GM12878 (cell line): Measurements from ENCODE around the gene KIF14. TPM values are rescaled to one million over a fixed set of nuclear protein-coding genes. Genes with fewer than 3 reads are reported as not detected.

Experiments
- ATAC-seq: fragments of 200-7000 bp; cut with Tn5 transposase; 3 replicates; pipeline ENCODE4 v1.9.1; 2020; ENCODE audit warnings: mild to moderate bottlenecking, moderate library complexity
- BruUV-seq: library from RNA; stranded (reverse); fragments of 400-500 nt; replicated peaks from 2 replicates; lab custom pipeline; 2021; lab: Mats Ljungman, UMichigan
- CTCF ChIA-PET: fragments of 300-600 bp; sonication (Branson Sonifier 250); formaldehyde crosslinking; extraction: SDS; loops from one replicate; lab custom pipeline; 2021; ENCODE audit warnings: inconsistent platforms; lab: Yijun Ruan, JAX
- POLR2A ChIA-PET: fragments of 350-600 bp; formaldehyde crosslinking; extraction: SDS; loops from one replicate; lab custom pipeline; 2021; ENCODE audit warnings: inconsistent platforms; lab: Charles Lee
- RAD21 ChIA-PET: fragments of 300-600 bp; sonication (Branson Sonifier 250); formaldehyde crosslinking; loops from one replicate; lab custom pipeline; 2023; ENCODE audit warnings: antibody characterized with exemption; ENCODE audit not compliant: unreplicated experiment; lab: Charles Lee
- SMC1A ChIA-PET: fragments of 300-600 bp; sonication (Branson Sonifier 250); formaldehyde crosslinking; loops from one replicate; lab custom pipeline; 2023; ENCODE audit not compliant: unreplicated experiment, uncharacterized antibody; lab: Charles Lee
- DNase-seq: peaks from one replicate; pipeline ENCODE4 v3.0.0-alpha.2; 2011; ENCODE audit warnings: low read depth, low spot score
- FAIRE-seq: peaks from 3 replicates; lab custom pipeline; 2011; peaks lifted over from hg19 to GRCh38; lab: Jason Lieb, UNC
- H2AFZ ChIP-seq: 2 replicates; pipeline ENCODE4 v1.6.0; 2011; ENCODE audit warnings: low read depth, low read length, control low read depth; ENCODE audit not compliant: control insufficient read depth
- H3K27ac ChIP-seq: 2 replicates; pipeline ENCODE4 v1.5.1; 2011; ENCODE audit warnings: control low read depth; ENCODE audit not compliant: control insufficient read depth, insufficient read depth
- H3K27me3 ChIP-seq, 2 experiments: replicated peaks in 1 of 2; 2 replicates each; pipeline versions ENCODE4 v1.6.0 to v1.6.1; 2011; ENCODE audit warnings: low read length in 1 of 2; ENCODE audit not compliant: control insufficient read depth in 2 of 2, insufficient read depth in 2 of 2
- H3K36me3 ChIP-seq, 2 experiments: 2 replicates each; pipeline ENCODE4 v1.5.1; 2011; ENCODE audit warnings: low read length in 1 of 2; ENCODE audit not compliant: control insufficient read depth in 2 of 2, insufficient read depth in 2 of 2
- H3K4me1 ChIP-seq: 2 replicates; pipeline ENCODE4 v1.6.1; 2011; ENCODE audit warnings: mild to moderate bottlenecking, low read length, moderate library complexity, mixed read lengths; ENCODE audit not compliant: control insufficient read depth, insufficient read depth
- H3K4me2 ChIP-seq: 2 replicates; pipeline ENCODE4 v1.6.0; 2011; ENCODE audit warnings: control low read depth; ENCODE audit not compliant: control insufficient read depth, insufficient read depth
- H3K4me3 ChIP-seq: fragments of 200-600 bp; sonication (generic); 2 replicates; pipeline ENCODE4 v1.5.1; 2016
- H3K79me2 ChIP-seq: 2 replicates; pipeline ENCODE4 v1.6.0; 2011; ENCODE audit warnings: low read length; ENCODE audit not compliant: control insufficient read depth, insufficient read depth
- H3K9ac ChIP-seq: 2 replicates; pipeline ENCODE4 v1.8.0; 2011; ENCODE audit warnings: low read length, control low read depth, mixed read lengths; ENCODE audit not compliant: control insufficient read depth, insufficient read depth
- H3K9me3 ChIP-seq: replicated peaks from 3 replicates; pipeline ENCODE4 v1.5.1; 2011; ENCODE audit warnings: mild to moderate bottlenecking, low read length; ENCODE audit not compliant: control insufficient read depth, insufficient read depth
- H4K20me1 ChIP-seq: 2 replicates; pipeline ENCODE4 v1.6.0; 2011; ENCODE audit not compliant: control insufficient read depth, insufficient read depth
- CUX1 ChIP-seq: IDR thresholded peaks from 2 replicates; pipeline ENCODE4 v1.6.1; 2012; ENCODE audit warnings: improper control_type of control experiment, low read depth, low read length; ENCODE audit not compliant: insufficient replicate concordance
- HDAC2 ChIP-seq: fragments of 200-600 bp; sonication (generic); IDR thresholded peaks from 2 replicates; pipeline ENCODE4 v1.6.1; 2017
- JUNB ChIP-seq: IDR thresholded peaks from 2 replicates; pipeline ENCODE4 v1.6.1; 2016; ENCODE audit warnings: antibody characterized with exemption, mild to moderate bottlenecking
- KLF5 ChIP-seq: fragments of 450-650 bp; IDR thresholded peaks from 2 replicates; pipeline ENCODE4 v1.6.1; 2014; ENCODE audit warnings: mild to moderate bottlenecking; ENCODE audit not compliant: partially characterized antibody
- RAD21 ChIP-seq: IDR thresholded peaks from 2 replicates; pipeline ENCODE4 v1.6.1; 2011; ENCODE audit warnings: mild to moderate bottlenecking, low read depth, low read length, moderate library complexity; ENCODE audit not compliant: insufficient read depth
- RAD51 ChIP-seq: fragments of 450-650 bp; IDR thresholded peaks from 2 replicates; pipeline ENCODE4 v1.6.1; 2016; ENCODE audit warnings: moderate library complexity, mild to moderate bottlenecking, inconsistent platforms
- REST ChIP-seq: IDR thresholded peaks from 2 replicates; pipeline ENCODE4 v1.6.1; 2012; ENCODE audit warnings: mild to moderate bottlenecking, low read depth, low read length
- RFX5 ChIP-seq: IDR thresholded peaks from 2 replicates; pipeline ENCODE4 v1.6.1; 2011; ENCODE audit warnings: low read depth, low read length, improper control_type of control experiment
- SMC3 ChIP-seq: IDR thresholded peaks from 2 replicates; pipeline ENCODE4 v1.6.1; 2011; ENCODE audit warnings: low read length, improper control_type of control experiment, borderline replicate concordance
- TCF12 ChIP-seq: IDR thresholded peaks from 2 replicates; pipeline ENCODE4 v1.6.1; 2011; ENCODE audit warnings: low read depth, mild to moderate bottlenecking, low read length
- in situ Hi-C: fragments of 300-500 bp; cut with MboI; formaldehyde crosslinking; loops from 9 replicates; pipeline ENCODE4 v1.14.3; 2018; ENCODE audit warnings: mixed read lengths
- intact Hi-C: fragments of 100-400 bp; cut with micrococcal nuclease; formaldehyde crosslinking; loops from one replicate; pipeline ENCODE4 v1.14.2; 2022; ENCODE audit not compliant: unreplicated experiment
- polyA plus RNA-seq, 11 experiments: library from polyadenylated mRNA; depleted of rRNA in 4 of 11; unstranded in 6 of 11; stranded (reverse) in 5 of 11; fragments of >200 nt; fragmentation: Nextera tagmentation in 4 of 11; fragmentation: Illumina TruSeq in 1 of 11; extraction: Ambion mirVana in 4 of 11; extraction: Trizol in 1 of 11; gene quantifications; 1 replicate in 1 of 11; 2 replicates in 10 of 11; pipeline versions ENCODE4 v1.2.1 to v1.2.3, GENCODE V29; 2011 to 2016; ENCODE audit warnings: inconsistent platforms in 2 of 11, missing spikeins in 2 of 11, low read depth in 1 of 11
- total RNA-seq, 4 experiments: library from RNA; depleted of rRNA in 3 of 4; stranded (reverse); fragments of >200 nt in 3 of 4; fragmentation: Illumina TruSeq in 1 of 4; extraction: Trizol in 1 of 4; gene quantifications; 2 replicates each; pipeline versions ENCODE4 v1.2.1 to v1.2.3, GENCODE V29; 2013 to 2021
- TF ChIP-seq, protein P1 (sequence below), 3 experiments: IDR thresholded peaks in 2 of 3; conservative IDR thresholded peaks in 1 of 3; 2 replicates each; pipeline ENCODE4 v1.5.1; 2011; ENCODE audit warnings: low read depth in 3 of 3, low read length in 3 of 3, mild to moderate bottlenecking in 3 of 3, control low read depth in 2 of 3, moderate library complexity in 2 of 3, inconsistent platforms in 1 of 3, mixed read lengths in 1 of 3; ENCODE audit not compliant: control insufficient read depth in 2 of 3, insufficient read depth in 1 of 3; ENCODE audit errors: extremely low read depth in 1 of 3

Gene KIF14
- total and polyA plus RNA-seq, 10 of the 15 experiments (the other 5 are each of a cell fraction or from before 2014, with no cell fraction given): 6.8 to 25.5 (median 14.4) TPM

GRCh38 chr1:200556002-200556401 is 64.5 kb downstream of the KIF14 start:
- Histone ChIP-seq H3K9me3 (no peaks in the 10 kb centered on the region), H4K20me1 (no peaks in the 10 kb centered on the region), H2AFZ (no peak overlapping the region), H3K79me2 (no peaks in the 10 kb centered on the region), H3K36me3 (peaks cover 0 to 9% of the 10 kb centered on the region in 2 experiments; a peak in 3 of 4 replicates), H3K4me2 (no peak overlapping the region), H3K4me1 (peaks cover 2% of the 10 kb centered on the region; the same call in 1 of the 2 replicates), H3K9ac (no peak overlapping the region), H3K4me3 (no peak overlapping the region), H3K27me3 (no peaks in the 10 kb centered on the region), H3K27ac (no peak overlapping the region)
- CTCF ChIA-PET: interaction anchor here (0.7 to 5.4 kb wide), 11 partner anchors 8 to 416 kb away, joined by 3 to 46 read pairs (median 4); no protein-coding TSS in a partner anchor
- in situ Hi-C loops (no loop called here), intact Hi-C loops (loop anchor here (10.0 kb wide), 1 partner anchor 559 kb away; the partner anchor contains the start of gene CACNA1S)
- RAD21 ChIA-PET: interaction anchor here (0.9 to 2.4 kb wide), 5 partner anchors 20 to 282 kb away, joined by 3 to 11 read pairs (median 4); no protein-coding TSS in a partner anchor
- POLR2A ChIA-PET: interaction anchor here (0.9 kb wide), 1 partner anchor 252 kb away, joined by 3 read pairs; no protein-coding TSS in a partner anchor
- SMC1A ChIA-PET: interaction anchor here (0.7 to 4.3 kb wide), 8 partner anchors 8 to 301 kb away, joined by 3 to 37 read pairs (median 4); no protein-coding TSS in a partner anchor
- no peak for DNase-seq
- FAIRE-seq: no peak
- no peak for ATAC-seq
- no TSS peak for BruUV-seq
- TF ChIP-seq CUX1 (no peak), SMC3 (no peak), HDAC2 (no peak), RAD51 (no peak), RAD21 (peak; percentile 40), TCF12 (no peak), REST (no peak), JUNB (no peak), KLF5 (no peak), RFX5 (no peak)
- TF ChIP-seq, protein P1, sequence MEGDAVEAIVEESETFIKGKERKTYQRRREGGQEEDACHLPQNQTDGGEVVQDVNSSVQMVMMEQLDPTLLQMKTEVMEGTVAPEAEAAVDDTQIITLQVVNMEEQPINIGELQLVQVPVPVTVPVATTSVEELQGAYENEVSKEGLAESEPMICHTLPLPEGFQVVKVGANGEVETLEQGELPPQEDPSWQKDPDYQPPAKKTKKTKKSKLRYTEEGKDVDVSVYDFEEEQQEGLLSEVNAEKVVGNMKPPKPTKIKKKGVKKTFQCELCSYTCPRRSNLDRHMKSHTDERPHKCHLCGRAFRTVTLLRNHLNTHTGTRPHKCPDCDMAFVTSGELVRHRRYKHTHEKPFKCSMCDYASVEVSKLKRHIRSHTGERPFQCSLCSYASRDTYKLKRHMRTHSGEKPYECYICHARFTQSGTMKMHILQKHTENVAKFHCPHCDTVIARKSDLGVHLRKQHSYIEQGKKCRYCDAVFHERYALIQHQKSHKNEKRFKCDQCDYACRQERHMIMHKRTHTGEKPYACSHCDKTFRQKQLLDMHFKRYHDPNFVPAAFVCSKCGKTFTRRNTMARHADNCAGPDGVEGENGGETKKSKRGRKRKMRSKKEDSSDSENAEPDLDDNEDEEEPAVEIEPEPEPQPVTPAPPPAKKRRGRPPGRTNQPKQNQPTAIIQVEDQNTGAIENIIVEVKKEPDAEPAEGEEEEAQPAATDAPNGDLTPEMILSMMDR (IDR thresholded peaks at IDR 0.05 in 2 of 3, conservative IDR thresholded peaks at IDR 0.05 in 1 of 3; ENCODE audit: control insufficient read depth in 2 of 3, extremely low read depth in 1 of 3, insufficient read depth in 1 of 3, low read depth in 3 of 3, low read length in 3 of 3): peak in 2 of 3 experiments; percentile 7 to 17; a peak in 1 of 6 replicates
